ENCODE data around the gene GRAMD4. TPM values are rescaled to one million over a fixed set of nuclear protein-coding genes. Genes with fewer than 3 reads are reported as not detected.

Gene GRAMD4
- polyA plus RNA-seq, 1 of the 3 experiments (the other 2 are of a cell fraction) = 15.5 TPM

- no peak for DNase-seq
- H4K20me1 ChIP-seq (ENCODE audit: insufficient read depth) = no peaks in the 10 kb centered on the region
- WGBS (ENCODE audit: low lambda C conversion rate) = 98% methylated on average over 6 of the region's 17 CpGs
- H3K4me2 ChIP-seq = no peak overlapping the region
- no peaks in the 10 kb centered on the region for H3F3A ChIP-seq (replicated peaks; ENCODE audit: insufficient read depth)
- H2AFZ ChIP-seq (ENCODE audit: low read depth) = no peak overlapping the region
- no peak overlapping the region for H3K27ac ChIP-seq (ENCODE audit: low read depth in 2 of 2, low read length in 1 of 2)
- H3K27me3 ChIP-seq (ENCODE audit: insufficient read depth) = no peaks in the 10 kb centered on the region
- no peak overlapping the region for H3K4me3 ChIP-seq (ENCODE audit: low read depth in 2 of 2, low read length in 1 of 2)
- peaks cover 27 to 70% of the 10 kb centered on the region in 2 experiments for H3K36me3 ChIP-seq (replicated peaks in 1 of 2; ENCODE audit: control insufficient read depth in 1 of 2, insufficient read depth in 2 of 2, low read length in 1 of 2)
- TF ChIP-seq ELF1 (IDR thresholded peaks at IDR 0.05) (no peak), SMC3 (IDR thresholded peaks at IDR 0.05; ENCODE audit: low read depth, low read length) (no peak), USF1 (IDR thresholded peaks at IDR 0.05; ENCODE audit: borderline replicate concordance, low read depth) (no peak), USF2 (IDR thresholded peaks at IDR 0.05; ENCODE audit: borderline replicate concordance, low read depth, low read length) (no peak), CTCF (IDR thresholded peaks at IDR 0.05) (no peak), PBX3 (IDR thresholded peaks at IDR 0.05) (no peak), JUND (IDR thresholded peaks at IDR 0.05) (no peak), TAF1 (IDR thresholded peaks at IDR 0.05; ENCODE audit: borderline replicate concordance, low read depth, low read length) (no peak), GABPA (IDR thresholded peaks at IDR 0.05; ENCODE audit: low read depth) (no peak), NRF1 (IDR thresholded peaks at IDR 0.05; ENCODE audit: low read depth, low read length) (no peak), RCOR1 (IDR thresholded peaks at IDR 0.05; ENCODE audit: low read length) (no peak), NFIC (IDR thresholded peaks at IDR 0.05; ENCODE audit: borderline replicate concordance) (no peak), CHD2 (IDR thresholded peaks at IDR 0.05; ENCODE audit: low read length, partially characterized antibody) (no peak)
- TF ChIP-seq, protein P1, sequence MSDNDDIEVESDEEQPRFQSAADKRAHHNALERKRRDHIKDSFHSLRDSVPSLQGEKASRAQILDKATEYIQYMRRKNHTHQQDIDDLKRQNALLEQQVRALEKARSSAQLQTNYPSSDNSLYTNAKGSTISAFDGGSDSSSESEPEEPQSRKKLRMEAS (IDR thresholded peaks at IDR 0.05; ENCODE audit: low read depth) = no peak
- TF ChIP-seq, protein P2, sequence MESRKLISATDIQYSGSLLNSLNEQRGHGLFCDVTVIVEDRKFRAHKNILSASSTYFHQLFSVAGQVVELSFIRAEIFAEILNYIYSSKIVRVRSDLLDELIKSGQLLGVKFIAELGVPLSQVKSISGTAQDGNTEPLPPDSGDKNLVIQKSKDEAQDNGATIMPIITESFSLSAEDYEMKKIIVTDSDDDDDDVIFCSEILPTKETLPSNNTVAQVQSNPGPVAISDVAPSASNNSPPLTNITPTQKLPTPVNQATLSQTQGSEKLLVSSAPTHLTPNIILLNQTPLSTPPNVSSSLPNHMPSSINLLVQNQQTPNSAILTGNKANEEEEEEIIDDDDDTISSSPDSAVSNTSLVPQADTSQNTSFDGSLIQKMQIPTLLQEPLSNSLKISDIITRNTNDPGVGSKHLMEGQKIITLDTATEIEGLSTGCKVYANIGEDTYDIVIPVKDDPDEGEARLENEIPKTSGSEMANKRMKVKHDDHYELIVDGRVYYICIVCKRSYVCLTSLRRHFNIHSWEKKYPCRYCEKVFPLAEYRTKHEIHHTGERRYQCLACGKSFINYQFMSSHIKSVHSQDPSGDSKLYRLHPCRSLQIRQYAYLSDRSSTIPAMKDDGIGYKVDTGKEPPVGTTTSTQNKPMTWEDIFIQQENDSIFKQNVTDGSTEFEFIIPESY (IDR thresholded peaks at IDR 0.05; ENCODE audit: borderline replicate concordance, low read depth) = no peak
- TF ChIP-seq, protein P3, sequence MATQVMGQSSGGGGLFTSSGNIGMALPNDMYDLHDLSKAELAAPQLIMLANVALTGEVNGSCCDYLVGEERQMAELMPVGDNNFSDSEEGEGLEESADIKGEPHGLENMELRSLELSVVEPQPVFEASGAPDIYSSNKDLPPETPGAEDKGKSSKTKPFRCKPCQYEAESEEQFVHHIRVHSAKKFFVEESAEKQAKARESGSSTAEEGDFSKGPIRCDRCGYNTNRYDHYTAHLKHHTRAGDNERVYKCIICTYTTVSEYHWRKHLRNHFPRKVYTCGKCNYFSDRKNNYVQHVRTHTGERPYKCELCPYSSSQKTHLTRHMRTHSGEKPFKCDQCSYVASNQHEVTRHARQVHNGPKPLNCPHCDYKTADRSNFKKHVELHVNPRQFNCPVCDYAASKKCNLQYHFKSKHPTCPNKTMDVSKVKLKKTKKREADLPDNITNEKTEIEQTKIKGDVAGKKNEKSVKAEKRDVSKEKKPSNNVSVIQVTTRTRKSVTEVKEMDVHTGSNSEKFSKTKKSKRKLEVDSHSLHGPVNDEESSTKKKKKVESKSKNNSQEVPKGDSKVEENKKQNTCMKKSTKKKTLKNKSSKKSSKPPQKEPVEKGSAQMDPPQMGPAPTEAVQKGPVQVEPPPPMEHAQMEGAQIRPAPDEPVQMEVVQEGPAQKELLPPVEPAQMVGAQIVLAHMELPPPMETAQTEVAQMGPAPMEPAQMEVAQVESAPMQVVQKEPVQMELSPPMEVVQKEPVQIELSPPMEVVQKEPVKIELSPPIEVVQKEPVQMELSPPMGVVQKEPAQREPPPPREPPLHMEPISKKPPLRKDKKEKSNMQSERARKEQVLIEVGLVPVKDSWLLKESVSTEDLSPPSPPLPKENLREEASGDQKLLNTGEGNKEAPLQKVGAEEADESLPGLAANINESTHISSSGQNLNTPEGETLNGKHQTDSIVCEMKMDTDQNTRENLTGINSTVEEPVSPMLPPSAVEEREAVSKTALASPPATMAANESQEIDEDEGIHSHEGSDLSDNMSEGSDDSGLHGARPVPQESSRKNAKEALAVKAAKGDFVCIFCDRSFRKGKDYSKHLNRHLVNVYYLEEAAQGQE (IDR thresholded peaks at IDR 0.05; ENCODE audit: low read depth, low read length) = no peak
- H3K9ac ChIP-seq = no peak overlapping the region
- no peaks in the 10 kb centered on the region for H3K4me1 ChIP-seq (ENCODE audit: control insufficient read depth in 1 of 2, insufficient read depth in 2 of 2, low read depth in 1 of 2, low read length in 1 of 2)
- H3K9me3 ChIP-seq = no peaks in the 10 kb centered on the region
- H3K79me2 ChIP-seq (ENCODE audit: insufficient read depth) = no peaks in the 10 kb centered on the region
- H3K9me2 ChIP-seq = no peaks in the 10 kb centered on the region
- ChIA-PET CTCF (interaction anchor here (0.9 to 1.2 kb wide), 3 partner anchors 10 to 128 kb away, joined by 3 read pairs; no protein-coding TSS in a partner anchor), POLR2A (interaction anchor here (0.7 kb wide), 1 partner anchor 113 kb away, joined by 3 read pairs; no protein-coding TSS in a partner anchor)
These were observed 71.4 kb downstream of the GRAMD4 start for GRCh38 chr22:46691571-46691970.

Data from SK-N-SH (cell line).